Measurements from ENCODE around the gene ATXN7L1. TPM values are rescaled to one million over a fixed set of nuclear protein-coding genes. Genes with fewer than 3 reads are reported as not detected.
"Not testable (repeated sequence)": the region's sequence is repeated elsewhere in the genome, so short reads cannot be mapped to it uniquely, and the experiment has no call there.

ATXN7L1 gene
- total RNA-seq, 1 donor from 2014 or later: 3.5 TPM

DNA sequence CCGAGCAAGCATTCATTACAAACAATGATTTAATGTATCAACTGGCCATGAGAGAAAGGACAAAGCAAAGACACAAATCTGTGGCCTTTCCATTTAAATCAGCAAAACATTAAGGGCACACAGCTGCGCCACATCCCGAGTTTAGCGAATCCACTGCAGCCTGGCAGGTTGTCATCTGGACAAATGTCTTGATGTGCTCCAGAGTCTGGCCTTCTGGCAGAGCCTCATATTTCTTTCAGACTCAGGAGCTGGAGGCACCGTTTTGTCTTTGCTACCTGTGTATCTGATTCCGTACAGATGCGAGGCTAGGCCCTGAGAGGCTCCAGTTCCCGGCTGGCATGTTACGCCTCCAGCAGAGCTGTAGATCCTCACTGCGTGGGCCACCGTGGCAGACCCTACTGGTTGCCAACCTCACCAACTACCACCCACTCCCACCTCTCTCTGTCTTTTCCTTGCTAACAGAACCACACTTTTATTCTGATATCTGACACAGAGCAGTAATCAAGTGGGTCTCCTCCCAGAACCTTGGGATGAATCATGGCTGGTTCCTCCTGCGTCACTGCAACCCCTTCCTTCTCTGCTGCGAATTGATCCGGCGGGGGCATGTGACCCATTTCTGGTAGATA lies 254.2 kb downstream of the ATXN7L1 start:
- no peak for DNase-seq (ENCODE audit: low read depth in 2 of 2)

DNA sequence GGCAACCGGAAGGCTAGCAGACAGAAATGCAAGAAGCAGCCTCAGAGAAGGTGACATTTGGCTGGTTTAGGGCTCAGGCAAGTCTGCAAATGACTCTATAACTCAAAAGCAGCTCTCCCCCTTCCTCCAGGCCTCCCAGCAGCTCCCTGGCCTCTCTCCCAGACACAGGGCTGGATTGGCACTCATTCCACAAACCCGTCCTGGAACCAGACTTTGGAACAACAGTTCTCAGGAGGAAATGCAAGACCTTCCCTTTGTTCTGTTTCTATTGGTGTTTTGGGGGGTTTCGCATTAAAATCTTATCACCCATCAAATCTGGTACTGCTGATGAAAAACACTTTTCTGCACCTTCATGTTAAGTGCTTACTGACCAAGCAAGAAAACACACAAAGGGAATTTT lies 254.8 kb downstream of the ATXN7L1 start:
- no peak for DNase-seq (ENCODE audit: low read depth in 2 of 2)

DNA sequence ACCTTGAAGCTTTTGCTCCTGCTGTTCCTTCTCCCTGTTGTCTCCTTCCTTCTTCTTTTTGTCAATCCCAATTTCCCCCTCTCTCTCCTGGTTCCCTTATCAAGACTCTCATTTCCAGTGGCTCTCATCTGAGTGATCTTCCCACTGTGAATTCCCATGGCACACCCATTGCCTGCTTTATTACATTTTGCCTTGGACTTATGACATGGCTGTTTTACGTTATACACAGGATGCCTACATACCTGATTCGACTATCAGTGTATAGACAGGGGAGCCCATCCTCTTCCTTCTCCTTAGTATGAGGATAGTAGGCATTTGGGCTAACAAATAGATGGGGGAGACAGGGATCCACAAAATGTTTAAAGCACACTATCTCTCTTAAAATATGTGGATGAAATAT lies 255.2 kb downstream of the ATXN7L1 start:
- no peak for DNase-seq (ENCODE audit: low read depth in 2 of 2)

DNA sequence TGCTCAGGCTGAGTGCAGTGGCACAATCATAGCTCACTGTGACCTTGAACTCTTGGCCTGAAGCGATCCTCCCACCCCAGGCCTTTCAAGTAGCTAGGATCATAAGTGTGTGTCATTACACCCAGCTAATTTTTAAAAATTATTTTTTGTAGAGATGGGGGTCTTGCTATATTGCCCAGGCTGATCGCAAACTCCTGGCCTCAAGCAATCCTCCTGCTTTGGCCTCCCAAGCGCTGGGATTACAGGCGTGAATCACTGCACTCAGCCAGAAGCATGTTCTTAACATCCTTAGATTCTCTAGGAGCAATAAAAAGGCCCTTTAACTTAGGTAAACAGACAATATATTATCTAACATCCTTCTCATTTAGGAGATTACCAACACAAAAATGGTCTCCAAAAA lies 256.8 kb downstream of the ATXN7L1 start:
- no peak for DNase-seq (ENCODE audit: low read depth in 2 of 2)

DNA sequence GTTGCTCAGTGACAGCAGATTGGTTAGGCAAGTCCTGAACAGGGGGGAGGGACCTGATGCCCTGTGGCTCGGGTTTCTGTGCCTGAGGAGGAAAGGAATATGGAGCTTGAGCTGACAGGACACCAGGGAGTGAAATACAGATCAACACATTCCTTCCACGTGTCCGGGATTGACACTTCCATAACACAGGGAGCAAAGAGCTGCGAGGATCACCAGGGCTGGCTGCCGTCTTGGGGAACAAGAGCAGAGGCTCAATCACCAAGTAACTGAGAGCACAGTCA lies 258.4 kb downstream of the ATXN7L1 start:
- DNase-seq (ENCODE audit: low read depth in 2 of 2): no peak

DNA sequence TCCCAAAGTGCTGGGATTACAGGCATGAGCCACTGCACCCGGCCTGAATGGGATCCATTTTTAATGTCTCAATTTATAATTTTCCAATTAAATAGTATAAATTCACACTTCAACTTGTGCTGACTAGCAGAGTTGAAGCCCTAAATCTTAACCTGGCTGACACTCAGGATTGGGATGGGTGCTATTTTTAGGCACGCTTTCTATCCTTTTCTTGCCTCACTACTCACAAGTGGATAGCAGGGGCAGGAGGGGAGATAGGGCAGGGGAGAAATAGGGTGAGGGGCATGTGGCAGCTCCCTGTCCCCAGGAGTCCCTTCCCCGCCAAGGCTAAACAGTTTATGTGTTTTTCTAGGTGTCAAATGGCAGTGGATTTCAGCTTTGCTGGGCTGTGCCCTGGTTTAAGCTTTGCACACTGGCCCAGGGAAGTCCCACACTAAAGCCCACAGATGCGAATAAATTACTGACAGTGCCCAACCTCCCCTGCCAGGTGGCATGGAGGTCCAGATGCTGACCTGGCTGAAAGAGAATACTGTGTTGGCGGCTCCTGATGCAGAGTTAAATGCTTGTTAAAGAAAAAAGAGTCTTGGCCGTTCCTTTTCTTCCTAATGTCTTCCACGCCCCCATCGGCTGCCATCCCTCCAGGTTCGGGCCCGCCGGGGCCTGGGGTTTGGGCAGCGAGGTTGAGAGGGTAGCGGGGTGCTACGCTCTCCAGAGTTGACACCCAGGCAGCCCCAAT lies 259.0 kb downstream of the ATXN7L1 start:
- DNase-seq (ENCODE audit: low read depth in 2 of 2): no peak

DNA sequence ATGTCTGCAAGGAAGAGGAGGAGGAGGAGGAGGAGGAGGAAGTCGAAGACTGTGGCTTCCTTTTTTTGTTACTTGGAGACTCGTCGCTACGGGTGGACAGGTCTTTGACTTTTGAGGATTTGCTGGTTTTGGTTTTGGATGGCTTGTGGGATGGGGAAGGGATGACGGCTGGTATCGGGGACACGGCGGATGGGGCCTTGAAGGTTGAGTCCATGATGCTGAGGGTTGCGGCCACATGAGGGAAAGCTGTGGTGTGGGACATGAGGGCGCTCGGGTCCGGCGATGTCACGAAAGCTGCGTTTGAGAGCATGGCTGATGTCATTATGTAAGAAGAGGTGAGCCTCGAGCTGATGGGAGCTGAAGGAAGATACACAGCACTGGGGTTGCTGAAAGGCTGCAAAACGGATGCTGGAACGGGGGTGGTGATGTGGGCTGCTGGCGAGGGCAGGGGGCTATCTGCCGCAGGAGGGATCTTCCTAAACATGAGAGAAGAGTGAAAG lies 262.0 kb downstream of the ATXN7L1 start:
- DNase-seq (ENCODE audit: low read depth in 2 of 2): no peak

DNA sequence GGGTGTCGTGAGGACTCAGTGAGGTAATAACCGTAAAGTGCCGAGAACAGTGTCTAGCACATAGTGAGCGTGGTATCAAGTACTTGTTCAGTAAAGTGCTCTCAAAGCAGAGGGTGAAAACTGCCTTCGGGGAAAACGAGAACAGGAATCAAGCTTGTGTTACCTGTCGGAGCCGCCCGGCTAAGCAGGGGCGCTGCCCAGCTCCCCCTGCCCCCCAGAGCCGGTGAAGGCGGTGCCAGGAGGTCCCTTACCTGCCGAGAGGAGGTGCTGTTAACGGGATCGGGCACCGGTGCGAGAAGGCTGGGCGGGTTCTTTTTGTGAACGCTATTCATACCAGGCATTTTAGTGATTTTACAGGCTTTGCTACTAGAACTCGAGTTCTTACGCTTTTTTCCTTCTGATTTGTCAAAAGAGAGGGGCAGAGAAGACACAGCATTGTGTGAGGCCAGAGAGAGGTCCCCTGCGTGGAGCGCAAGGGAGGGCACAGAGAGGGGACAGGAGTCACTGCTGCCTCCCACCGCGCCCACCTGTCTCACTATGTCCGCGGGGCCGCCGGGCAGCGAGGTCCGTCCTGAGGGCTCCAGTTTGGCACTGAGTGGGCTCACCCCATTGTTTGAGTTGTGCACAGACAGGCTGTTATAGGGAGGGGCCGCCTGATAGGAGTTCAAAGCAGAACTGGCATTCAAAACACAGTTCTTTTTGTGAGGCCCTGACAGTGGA lies 262.6 kb downstream of the ATXN7L1 start:
- no peak for DNase-seq (ENCODE audit: low read depth in 2 of 2)

- DNase-seq (ENCODE audit: low read depth in 2 of 2): no peak
Observed at GRCh38 chr7:105612806-105613205, 263.6 kb downstream of the ATXN7L1 start.

DNA sequence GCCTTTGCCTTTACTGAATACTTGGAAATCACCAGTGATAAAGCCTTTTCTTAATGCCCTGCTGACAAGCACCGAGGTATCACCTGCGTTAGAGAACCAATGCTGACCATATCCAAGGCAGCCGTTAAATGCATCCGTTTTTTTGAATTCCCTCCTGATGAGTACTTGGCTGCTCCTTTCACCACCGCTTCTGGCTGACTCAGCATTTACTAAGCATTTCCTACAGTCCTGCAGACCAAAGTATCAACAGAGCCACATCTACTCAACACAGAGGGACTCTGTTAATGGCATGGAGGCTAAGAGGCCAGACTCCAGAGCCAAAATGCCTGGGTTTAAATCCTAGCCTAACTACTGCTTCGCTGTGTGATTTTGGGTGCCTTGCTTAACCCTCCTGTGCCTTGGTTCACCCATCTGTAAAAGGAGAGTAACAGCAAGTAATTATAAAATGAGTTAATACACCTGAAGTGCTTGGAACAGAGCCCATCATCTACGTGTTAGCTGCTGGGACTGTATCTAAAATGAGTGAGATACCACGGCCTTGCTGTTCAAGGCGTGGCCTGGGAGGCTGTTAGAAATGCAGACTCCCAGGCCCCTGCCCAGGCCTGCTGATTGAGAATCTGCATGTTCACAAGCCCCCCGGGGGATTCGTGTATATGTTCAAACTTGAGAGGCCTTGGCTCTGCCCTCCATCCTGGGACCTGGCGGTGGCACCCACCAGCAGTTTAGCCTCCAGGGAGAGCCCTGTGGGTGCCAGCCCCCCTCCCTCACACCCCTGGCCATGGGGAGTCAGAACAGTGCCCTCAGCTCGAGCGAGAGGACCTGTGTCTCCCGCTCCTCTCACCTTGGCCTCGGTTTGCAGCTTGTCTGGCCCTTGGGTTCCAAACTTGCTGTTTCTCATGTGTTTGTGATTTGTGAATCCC lies 264.3 kb downstream of the ATXN7L1 start:
- DNase-seq (ENCODE audit: low read depth in 2 of 2): no peak

- no peak for DNase-seq (ENCODE audit: low read depth in 2 of 2)
Observed at GRCh38 chr7:105610165-105610930, 266.1 kb downstream of the ATXN7L1 start.

DNA sequence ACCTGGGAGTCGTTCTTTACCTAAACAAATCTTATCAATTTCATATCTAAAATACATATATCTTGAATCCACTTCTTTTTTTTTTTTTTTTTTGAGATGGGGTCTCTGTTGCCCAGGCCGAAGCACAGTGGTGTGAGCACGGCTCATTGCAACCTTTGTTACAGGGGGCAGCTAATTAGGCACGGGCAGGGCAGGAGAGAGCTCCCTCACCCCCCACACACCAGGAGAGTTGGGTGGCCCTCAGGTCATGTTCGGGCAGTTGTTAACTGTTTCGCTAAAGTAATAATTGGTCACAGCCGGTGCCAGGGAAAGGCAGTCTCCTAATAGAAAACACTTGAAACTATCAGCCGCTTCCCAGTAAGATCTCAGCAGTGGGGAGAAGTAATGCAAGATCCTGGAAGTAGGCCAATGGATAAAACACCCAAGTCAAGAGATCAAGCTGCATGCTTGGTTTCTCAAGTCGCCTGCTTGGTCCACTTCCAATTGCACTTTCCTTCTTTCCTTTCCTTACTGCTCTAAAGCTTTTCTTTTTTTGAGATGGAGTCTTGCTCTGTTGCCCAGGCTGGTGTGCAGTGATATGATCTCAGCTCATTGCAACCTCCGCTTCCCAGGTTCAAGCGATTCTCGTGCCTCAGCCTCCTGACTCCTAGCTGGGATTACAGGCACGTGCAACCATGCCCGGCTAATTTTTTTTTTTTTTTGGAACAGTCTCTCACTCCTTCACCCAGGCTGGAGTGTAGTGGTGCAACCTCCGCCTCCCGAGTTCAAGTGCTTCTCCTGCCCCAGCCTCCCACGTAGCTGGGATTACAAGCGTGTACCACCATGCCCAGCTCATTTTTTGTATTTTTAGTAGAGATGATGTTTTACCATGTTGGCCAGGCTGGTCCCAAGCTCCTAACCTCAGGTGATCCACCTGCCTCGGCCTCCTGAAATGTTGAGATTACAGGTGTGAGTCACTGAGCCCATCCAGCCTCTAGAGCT lies 273.8 kb downstream of the ATXN7L1 start:
- no peak for DNase-seq (ENCODE audit: low read depth in 2 of 2)

DNA sequence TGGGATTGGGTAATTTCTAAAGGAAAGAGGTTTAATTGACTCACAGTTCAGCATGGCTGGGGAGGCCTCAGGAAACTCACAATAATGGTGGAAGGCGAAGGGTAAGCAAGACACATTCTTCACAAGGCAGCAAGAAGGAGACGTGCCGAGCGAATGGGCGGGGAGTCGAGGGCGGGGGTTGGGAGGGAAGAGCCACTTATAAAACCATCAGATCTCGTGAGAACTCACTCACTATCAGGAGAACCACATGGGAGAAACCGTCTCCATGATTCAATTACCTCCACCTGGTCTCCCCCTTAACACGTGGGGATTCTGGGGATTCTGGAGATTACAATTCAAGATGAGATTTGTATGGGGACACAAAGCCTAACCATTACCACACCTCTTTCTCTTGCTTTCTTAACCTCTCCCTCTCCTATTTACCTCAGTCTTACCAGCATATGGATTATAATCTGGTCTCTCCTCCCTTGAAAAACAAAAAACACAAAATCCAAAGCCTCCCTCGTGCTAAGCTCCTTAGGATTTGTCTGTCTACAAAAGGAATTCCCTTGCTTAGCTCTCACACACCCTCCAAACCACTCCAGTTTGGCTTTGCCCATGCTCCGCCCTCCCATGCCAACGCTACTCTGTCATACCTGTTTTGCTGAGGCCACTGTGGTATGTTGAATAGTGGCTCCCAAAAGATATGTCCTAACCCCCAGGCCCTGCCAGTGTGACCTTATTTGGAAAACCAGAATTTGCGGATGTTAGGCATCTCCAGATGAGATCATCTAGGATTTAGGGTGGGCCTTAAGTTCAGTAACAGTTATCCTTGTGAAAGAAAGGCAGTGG lies 275.5 kb downstream of the ATXN7L1 start:
- no peak for DNase-seq (ENCODE audit: low read depth in 2 of 2)

GRCh38 chr7:105599551-105599950 lies 276.8 kb downstream of the ATXN7L1 start:
- DNase-seq (ENCODE audit: low read depth in 2 of 2): no peak

GRCh38 chr7:105599080-105599479 lies 277.3 kb downstream of the ATXN7L1 start:
- not testable (repeated sequence) for DNase-seq (ENCODE audit: low read depth in 2 of 2)

- no peak for DNase-seq (ENCODE audit: low read depth in 2 of 2)
Observed at GRCh38 chr7:105596866-105597265, 279.5 kb downstream of the ATXN7L1 start.

GRCh38 chr7:105594034-105594433 lies 282.4 kb downstream of the ATXN7L1 start:
- no peak for DNase-seq (ENCODE audit: low read depth in 2 of 2)

- peak in 1 of 2 donors; percentile 34 for DNase-seq (ENCODE audit: low read depth in 2 of 2)
Observed at GRCh38 chr7:105591522-105591921, 284.9 kb downstream of the ATXN7L1 start.

- DNase-seq (ENCODE audit: low read depth in 2 of 2): no peak
Observed at GRCh38 chr7:105590793-105591192, 285.6 kb downstream of the ATXN7L1 start.

Measured in dermis microvascular lymphatic vessel endothelial cell (primary cell).